Neutrophil (primary cell): ENCODE data around the gene ABR.
"Not testable (repeated sequence)": the region's sequence is repeated elsewhere in the genome, so short reads cannot be mapped to it uniquely, and the experiment has no call there.

Experiments
- H3K27ac ChIP-seq: fragments of 200-600 bp; sonication (generic); 2 replicates; pipeline ENCODE4 v1.5.1; 2016; ENCODE audit warnings: mild to moderate bottlenecking, moderate library complexity
- H3K27me3 ChIP-seq: fragments of 200-600 bp; sonication (generic); 2 replicates; pipeline ENCODE4 v1.6.0; 2016; ENCODE audit warnings: mild to moderate bottlenecking
- H3K36me3 ChIP-seq: fragments of 200-600 bp; sonication (generic); 2 replicates; pipeline ENCODE4 v1.5.1; 2017
- H3K4me1 ChIP-seq, 2 experiments: fragments of 200-600 bp in 1 of 2; sonication (generic) in 1 of 2; 1 replicate in 1 of 2; 2 replicates in 1 of 2; pipeline versions ENCODE4 v1.5.1 to v1.6.1; 2013 to 2016; ENCODE audit warnings: low read depth in 1 of 2, low read length in 1 of 2, mild to moderate bottlenecking in 1 of 2, moderate library complexity in 1 of 2; ENCODE audit not compliant: control insufficient read depth in 1 of 2, insufficient read depth in 1 of 2
- H3K4me3 ChIP-seq, 2 experiments: fragments of 200-600 bp in 1 of 2; sonication (generic) in 1 of 2; 1 replicate in 1 of 2; 2 replicates in 1 of 2; pipeline ENCODE4 v1.5.1; 2013 to 2016; ENCODE audit warnings: low read depth in 1 of 2, low read length in 1 of 2, mild to moderate bottlenecking in 1 of 2, moderate library complexity in 1 of 2
- H3K9me3 ChIP-seq: fragments of 200-600 bp; sonication (generic); 2 replicates; pipeline ENCODE4 v1.5.1; 2016
- TF ChIP-seq, protein P1 (sequence below): fragments of 200-600 bp; sonication (generic); IDR thresholded peaks from 2 replicates; pipeline ENCODE4 v1.5.1; 2016; ENCODE audit warnings: antibody characterized with exemption

Gene ABR

GRCh38 chr17:1123393-1123831 lies 56.4 kb downstream of the ABR start:
- H3K36me3 ChIP-seq: no peaks in the 10 kb centered on the region
- H3K27me3 ChIP-seq: no peaks in the 10 kb centered on the region
- H3K4me1 ChIP-seq: peaks cover 0 to 5% of the 10 kb centered on the region in 2 experiments
- TF ChIP-seq, protein P1, sequence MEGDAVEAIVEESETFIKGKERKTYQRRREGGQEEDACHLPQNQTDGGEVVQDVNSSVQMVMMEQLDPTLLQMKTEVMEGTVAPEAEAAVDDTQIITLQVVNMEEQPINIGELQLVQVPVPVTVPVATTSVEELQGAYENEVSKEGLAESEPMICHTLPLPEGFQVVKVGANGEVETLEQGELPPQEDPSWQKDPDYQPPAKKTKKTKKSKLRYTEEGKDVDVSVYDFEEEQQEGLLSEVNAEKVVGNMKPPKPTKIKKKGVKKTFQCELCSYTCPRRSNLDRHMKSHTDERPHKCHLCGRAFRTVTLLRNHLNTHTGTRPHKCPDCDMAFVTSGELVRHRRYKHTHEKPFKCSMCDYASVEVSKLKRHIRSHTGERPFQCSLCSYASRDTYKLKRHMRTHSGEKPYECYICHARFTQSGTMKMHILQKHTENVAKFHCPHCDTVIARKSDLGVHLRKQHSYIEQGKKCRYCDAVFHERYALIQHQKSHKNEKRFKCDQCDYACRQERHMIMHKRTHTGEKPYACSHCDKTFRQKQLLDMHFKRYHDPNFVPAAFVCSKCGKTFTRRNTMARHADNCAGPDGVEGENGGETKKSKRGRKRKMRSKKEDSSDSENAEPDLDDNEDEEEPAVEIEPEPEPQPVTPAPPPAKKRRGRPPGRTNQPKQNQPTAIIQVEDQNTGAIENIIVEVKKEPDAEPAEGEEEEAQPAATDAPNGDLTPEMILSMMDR: no peak
- no peak overlapping the region for H3K27ac ChIP-seq
- H3K9me3 ChIP-seq: no peaks in the 10 kb centered on the region
- no peak overlapping the region for H3K4me3 ChIP-seq

- H3K36me3 ChIP-seq: no peaks in the 10 kb centered on the region
- H3K27me3 ChIP-seq: no peaks in the 10 kb centered on the region
- peaks cover 0 to 5% of the 10 kb centered on the region in 2 experiments for H3K4me1 ChIP-seq
- H3K27ac ChIP-seq: no peak overlapping the region
- H3K4me3 ChIP-seq: no peak overlapping the region
- TF ChIP-seq, protein P1: peak; percentile 93
- no peaks in the 10 kb centered on the region for H3K9me3 ChIP-seq
Observed at GRCh38 chr17:1122533-1123392, 57.0 kb downstream of the ABR start.

- not testable (repeated sequence) for H3K27me3 ChIP-seq, H3K36me3 ChIP-seq, H3K4me1 ChIP-seq, H3K27ac ChIP-seq, H3K9me3 ChIP-seq, H3K4me3 ChIP-seq
Observed at GRCh38 chr17:1121442-1121817, 58.4 kb downstream of the ABR start.

DNA sequence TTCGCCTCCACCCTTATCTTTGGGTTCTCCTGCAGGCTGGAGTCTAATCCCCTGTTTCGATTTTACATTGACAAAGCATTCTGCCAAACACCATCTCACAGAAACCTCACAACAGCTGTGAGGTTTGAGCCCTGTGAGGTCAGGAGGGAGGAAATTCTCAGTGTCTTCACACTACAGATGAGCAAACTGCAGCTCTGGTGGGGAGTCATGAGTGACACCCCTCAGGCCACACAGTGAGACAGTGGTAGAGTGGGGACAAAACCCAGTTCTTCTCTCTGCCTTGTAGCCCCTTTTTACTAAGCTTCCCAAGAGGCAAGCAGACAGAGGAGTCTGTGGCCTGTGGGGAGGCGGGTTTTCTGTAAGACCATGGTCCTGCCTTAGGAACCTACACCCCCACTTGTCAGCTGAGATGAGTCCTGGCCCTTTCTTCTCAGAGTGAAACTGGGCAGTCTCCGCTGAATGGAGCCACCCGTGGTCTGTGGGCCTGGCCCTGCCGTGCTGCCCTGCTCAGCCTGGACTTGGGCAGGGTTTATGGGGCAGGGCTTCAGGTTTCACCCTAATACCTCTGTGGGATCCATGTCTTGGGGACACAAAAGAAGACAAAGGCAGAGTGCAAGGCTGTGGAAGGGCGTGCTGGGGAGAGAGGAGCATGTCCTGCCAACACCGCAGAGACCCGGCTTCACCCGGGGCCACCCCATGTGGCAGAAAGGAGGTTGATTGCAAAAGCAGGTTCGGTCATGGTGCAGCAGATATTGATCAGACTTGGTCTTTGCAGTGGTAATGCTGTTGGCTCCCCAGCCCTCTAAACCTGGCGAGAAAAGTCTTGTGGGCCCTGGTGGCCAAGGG lies 59.0 kb downstream of the ABR start:
- TF ChIP-seq, protein P1: no peak
- Histone ChIP-seq H3K4me3 (no peak overlapping the region), H3K27ac (no peak overlapping the region), H3K36me3 (no peaks in the 10 kb centered on the region), H3K27me3 (no peaks in the 10 kb centered on the region), H3K4me1 (peaks cover 0 to 5% of the 10 kb centered on the region in 2 experiments), H3K9me3 (no peaks in the 10 kb centered on the region)

GRCh38 chr17:1119924-1120323 lies 59.9 kb downstream of the ABR start:
- H3K27me3 ChIP-seq: no peaks in the 10 kb centered on the region
- no peak overlapping the region for H3K4me3 ChIP-seq
- TF ChIP-seq, protein P1: no peak
- H3K4me1 ChIP-seq: peaks cover 0 to 5% of the 10 kb centered on the region in 2 experiments
- no peak overlapping the region for H3K27ac ChIP-seq
- no peaks in the 10 kb centered on the region for H3K9me3 ChIP-seq
- no peaks in the 10 kb centered on the region for H3K36me3 ChIP-seq

DNA sequence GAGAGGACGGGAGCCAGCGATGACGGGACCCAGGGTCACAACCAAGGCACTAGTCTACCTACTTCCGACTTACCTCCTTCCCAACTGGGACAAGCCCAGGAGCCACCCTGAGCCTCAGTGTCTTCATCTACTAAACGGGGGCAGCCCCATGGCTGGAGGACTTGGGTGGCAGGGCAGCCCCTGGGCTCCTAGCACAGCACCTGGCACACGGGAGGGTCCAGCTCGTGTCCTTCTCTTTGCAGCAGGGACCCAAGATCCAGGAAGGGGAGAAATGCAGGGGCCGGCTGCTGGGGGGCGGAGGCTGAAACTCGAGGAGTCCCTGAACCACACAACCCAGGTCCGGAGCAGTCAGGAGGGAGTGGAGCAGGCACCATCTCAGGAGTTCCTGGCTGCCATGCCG lies 63.2 kb downstream of the ABR start:
- peaks cover 6 to 10% of the 10 kb centered on the region in 2 experiments for H3K4me1 ChIP-seq
- H3K27me3 ChIP-seq: no peaks in the 10 kb centered on the region
- TF ChIP-seq, protein P1: no peak
- no peak overlapping the region for H3K4me3 ChIP-seq
- H3K9me3 ChIP-seq: no peaks in the 10 kb centered on the region
- H3K36me3 ChIP-seq: no peaks in the 10 kb centered on the region
- H3K27ac ChIP-seq: no peak overlapping the region
